NCI-H1105 treated with DMSO at 0.1 percent for 48 hours (cell line): ENCODE data around the gene SPACA5.
"Not testable (repeated sequence)": the region's sequence is repeated elsewhere in the genome, so short reads cannot be mapped to it uniquely, and the experiment has no call there.

Experiments
- DNase-seq: peaks from one replicate; lab custom pipeline; 2025; lab: John Stamatoyannopoulos, UW

Gene SPACA5

GRCh38 chrX:48006688-48007087, at the start of gene SPACA5:
TSS of gene SPACA5 (plus strand) at chrX:48006988. CDS start at chrX:48007803, 815 bp downstream.
- not testable (repeated sequence) for DNase-seq

GRCh38 chrX:47958206-47958605, 48.6 kb upstream of the SPACA5 start:
- not testable (repeated sequence) for DNase-seq

- DNase-seq = no peak
Observed at GRCh38 chrX:47958761-47959342, 47.9 kb upstream of the SPACA5 start.

GRCh38 chrX:47960406-47960805, 46.4 kb upstream of the SPACA5 start:
- DNase-seq = no peak

- not testable (repeated sequence) for DNase-seq
Observed at GRCh38 chrX:47961830-47962229, 45.0 kb upstream of the SPACA5 start.

- not testable (repeated sequence) for DNase-seq
Observed at GRCh38 chrX:47965526-47965925, 41.3 kb upstream of the SPACA5 start.

GRCh38 chrX:47973235-47973634, 33.6 kb upstream of the SPACA5 start:
- no peak for DNase-seq

GRCh38 chrX:47976254-47977151, 30.3 kb upstream of the SPACA5 start:
- DNase-seq = no peak

GRCh38 chrX:47991263-47992094, 15.3 kb upstream of the SPACA5 start:
- DNase-seq = no peak

GRCh38 chrX:47992095-47992380, 14.8 kb upstream of the SPACA5 start:
- DNase-seq = no peak

- DNase-seq = no peak
Observed at GRCh38 chrX:47992669-47993068, 14.1 kb upstream of the SPACA5 start.

- DNase-seq = no peak
Observed at GRCh38 chrX:48001260-48001659, 5.5 kb upstream of the SPACA5 start.

GRCh38 chrX:48002319-48002718, 4.5 kb upstream of the SPACA5 start:
- no peak for DNase-seq

GRCh38 chrX:48002929-48003328, 3.9 kb upstream of the SPACA5 start:
- no peak for DNase-seq

GRCh38 chrX:48003367-48003757, 3.4 kb upstream of the SPACA5 start:
- no peak for DNase-seq

- DNase-seq = peak; percentile 88
Observed at GRCh38 chrX:48003758-48004457, 2.9 kb upstream of the SPACA5 start, which contains the start of gene ZNF182. TSS of gene ZNF182 (minus strand) at chrX:48003989. CDS start at chrX:48002609, 1,380 bp downstream.

GRCh38 chrX:48009445-48009960, 2.7 kb downstream of the SPACA5 start:
- DNase-seq = not testable (repeated sequence)

- DNase-seq = not testable (repeated sequence)
Observed at GRCh38 chrX:48016583-48017310, 10.0 kb downstream of the SPACA5 start.

GRCh38 chrX:48019892-48020291, 13.1 kb downstream of the SPACA5 start:
- DNase-seq = not testable (repeated sequence)

- DNase-seq = not testable (repeated sequence)
Observed at GRCh38 chrX:48020472-48020871, 13.7 kb downstream of the SPACA5 start.
